ENCODE results near the gene UQCC3. TPM values are rescaled to one million over a fixed set of nuclear protein-coding genes. Genes with fewer than 3 reads are reported as not detected.
"Not testable (repeated sequence)": the region's sequence is repeated elsewhere in the genome, so short reads cannot be mapped to it uniquely, and the experiment has no call there.

Gene UQCC3
- total and polyA plus RNA-seq, 9 donors = 6.5 to 8.9 (median 8.0) TPM

- 2% methylated on average over 34 of the region's 36 CpGs for WGBS (ENCODE audit: insufficient coverage)
- Histone ChIP-seq H3K27ac (ENCODE audit: low read length) (peak overlapping the region; percentile 97), H3K4me1 (ENCODE audit: control insufficient read depth, insufficient read depth, low read length) (peaks cover 18% of the 10 kb centered on the region), H3K36me3 (ENCODE audit: control insufficient read depth, insufficient read depth, low read length) (peaks cover 28% of the 10 kb centered on the region), H3K27me3 (ENCODE audit: control insufficient read depth, insufficient read depth, low read length) (no peaks in the 10 kb centered on the region), H3K9me3 (replicated peaks; ENCODE audit: control insufficient read depth, low read depth, low read length) (no peaks in the 10 kb centered on the region), H3K4me3 (ENCODE audit: low read length) (peak overlapping the region; percentile 95)
- DNase-seq = no peak
Observed at GRCh38 chr11:62664405-62665074, 6.9 kb upstream of the UQCC3 start.

- H3K27me3 ChIP-seq (ENCODE audit: control insufficient read depth, insufficient read depth, low read length) = no peaks in the 10 kb centered on the region
- DNase-seq = peak; percentile 98
- H3K4me3 ChIP-seq (ENCODE audit: low read length) = peak within 1 kb of the TSS; percentile 95
- no peaks in the 10 kb centered on the region for H3K9me3 ChIP-seq (replicated peaks; ENCODE audit: control insufficient read depth, low read depth, low read length)
- H3K27ac ChIP-seq (ENCODE audit: low read length) = peak within 1 kb of the TSS; percentile 97
- H3K4me1 ChIP-seq (ENCODE audit: control insufficient read depth, insufficient read depth, low read length) = peaks cover 24% of the 10 kb centered on the region
- WGBS (ENCODE audit: insufficient coverage) = under 1% methylated on average over 43 of the region's 47 CpGs
- H3K36me3 ChIP-seq (ENCODE audit: control insufficient read depth, insufficient read depth, low read length) = peaks cover 28% of the 10 kb centered on the region
Observed at GRCh38 chr11:62665075-62665598, 6.3 kb upstream of the UQCC3 start, which contains the start of the genes C11orf98 and CSKMT. TSS of gene C11orf98 (minus strand) at chr11:62665210. CDS start at chr11:62665169, 41 bp downstream. TSS of gene CSKMT (plus strand) at chr11:62665312. CDS start at chr11:62665880, 568 bp downstream.

- Histone ChIP-seq H3K9me3 (replicated peaks; ENCODE audit: control insufficient read depth, low read depth, low read length) (no peaks in the 10 kb centered on the region), H3K4me1 (ENCODE audit: control insufficient read depth, insufficient read depth, low read length) (peaks cover 25% of the 10 kb centered on the region), H3K27me3 (ENCODE audit: control insufficient read depth, insufficient read depth, low read length) (no peaks in the 10 kb centered on the region), H3K4me3 (ENCODE audit: low read length) (peak overlapping the region; percentile 95), H3K27ac (ENCODE audit: low read length) (peak overlapping the region; percentile 97), H3K36me3 (ENCODE audit: control insufficient read depth, insufficient read depth, low read length) (peaks cover 28% of the 10 kb centered on the region)
- WGBS (ENCODE audit: insufficient coverage) = 2% methylated on average over 37 of the region's 39 CpGs
- no peak for DNase-seq
Observed at GRCh38 chr11:62665599-62666258, 5.7 kb upstream of the UQCC3 start.

- H3K36me3 ChIP-seq (ENCODE audit: control insufficient read depth, insufficient read depth, low read length) = peaks cover 28% of the 10 kb centered on the region
- H3K27ac ChIP-seq (ENCODE audit: low read length) = peak overlapping the region; percentile 97
- no peak for DNase-seq
- no peaks in the 10 kb centered on the region for H3K9me3 ChIP-seq (replicated peaks; ENCODE audit: control insufficient read depth, low read depth, low read length)
- H3K27me3 ChIP-seq (ENCODE audit: control insufficient read depth, insufficient read depth, low read length) = no peaks in the 10 kb centered on the region
- H3K4me3 ChIP-seq (ENCODE audit: low read length) = peak overlapping the region; percentile 95
- H3K4me1 ChIP-seq (ENCODE audit: control insufficient read depth, insufficient read depth, low read length) = peaks cover 28% of the 10 kb centered on the region
- 48% methylated on average over 8 of the region's 16 CpGs for WGBS (ENCODE audit: insufficient coverage)
Observed at GRCh38 chr11:62666259-62666926, 5.1 kb upstream of the UQCC3 start.

GRCh38 chr11:62667460-62667859 lies 4.0 kb upstream of the UQCC3 start:
- Histone ChIP-seq H3K27me3 (ENCODE audit: control insufficient read depth, insufficient read depth, low read length) (no peaks in the 10 kb centered on the region), H3K4me3 (ENCODE audit: low read length) (no peak overlapping the region), H3K9me3 (replicated peaks; ENCODE audit: control insufficient read depth, low read depth, low read length) (no peaks in the 10 kb centered on the region), H3K4me1 (ENCODE audit: control insufficient read depth, insufficient read depth, low read length) (peaks cover 32% of the 10 kb centered on the region), H3K27ac (ENCODE audit: low read length) (no peak overlapping the region), H3K36me3 (ENCODE audit: control insufficient read depth, insufficient read depth, low read length) (peaks cover 23% of the 10 kb centered on the region)
- WGBS (ENCODE audit: insufficient coverage) = no CpG with 5 or more reads among the region's 2 CpGs
- no peak for DNase-seq

- no peak overlapping the region for H3K27ac ChIP-seq (ENCODE audit: low read length)
- no peak for DNase-seq
- no peak overlapping the region for H3K4me3 ChIP-seq (ENCODE audit: low read length)
- H3K4me1 ChIP-seq (ENCODE audit: control insufficient read depth, insufficient read depth, low read length) = peaks cover 39% of the 10 kb centered on the region
- no peaks in the 10 kb centered on the region for H3K27me3 ChIP-seq (ENCODE audit: control insufficient read depth, insufficient read depth, low read length)
- no peaks in the 10 kb centered on the region for H3K9me3 ChIP-seq (replicated peaks; ENCODE audit: control insufficient read depth, low read depth, low read length)
- WGBS (ENCODE audit: insufficient coverage) = 78% methylated on average over 1 of the region's 4 CpGs
- H3K36me3 ChIP-seq (ENCODE audit: control insufficient read depth, insufficient read depth, low read length) = peaks cover 29% of the 10 kb centered on the region
Observed at GRCh38 chr11:62669420-62670161, 1.9 kb upstream of the UQCC3 start.

GRCh38 chr11:62671236-62671607 lies 251 bp upstream of the UQCC3 start:
- Histone ChIP-seq H3K4me3 (ENCODE audit: low read length) (peak overlapping the region; percentile 77), H3K27ac (ENCODE audit: low read length) (peak overlapping the region; percentile 96), H3K27me3 (ENCODE audit: control insufficient read depth, insufficient read depth, low read length) (no peaks in the 10 kb centered on the region), H3K9me3 (replicated peaks; ENCODE audit: control insufficient read depth, low read depth, low read length) (no peaks in the 10 kb centered on the region), H3K36me3 (ENCODE audit: control insufficient read depth, insufficient read depth, low read length) (peaks cover 30% of the 10 kb centered on the region), H3K4me1 (ENCODE audit: control insufficient read depth, insufficient read depth, low read length) (peaks cover 35% of the 10 kb centered on the region)
- no peak for DNase-seq
- 0% methylated on average over 8 of the region's 17 CpGs for WGBS (ENCODE audit: insufficient coverage)

GRCh38 chr11:62673196-62673525 lies 1.7 kb downstream of the UQCC3 start:
- WGBS (ENCODE audit: insufficient coverage) = no CpG with 5 or more reads among the region's 2 CpGs
- no peak overlapping the region for H3K27ac ChIP-seq (ENCODE audit: low read length)
- no peaks in the 10 kb centered on the region for H3K9me3 ChIP-seq (replicated peaks; ENCODE audit: control insufficient read depth, low read depth, low read length)
- peaks cover 32% of the 10 kb centered on the region for H3K36me3 ChIP-seq (ENCODE audit: control insufficient read depth, insufficient read depth, low read length)
- no peak overlapping the region for H3K4me3 ChIP-seq (ENCODE audit: low read length)
- H3K27me3 ChIP-seq (ENCODE audit: control insufficient read depth, insufficient read depth, low read length) = no peaks in the 10 kb centered on the region
- DNase-seq = no peak
- H3K4me1 ChIP-seq (ENCODE audit: control insufficient read depth, insufficient read depth, low read length) = peaks cover 30% of the 10 kb centered on the region

- Histone ChIP-seq H3K4me1 (ENCODE audit: control insufficient read depth, insufficient read depth, low read length) (peaks cover 27% of the 10 kb centered on the region), H3K36me3 (ENCODE audit: control insufficient read depth, insufficient read depth, low read length) (peaks cover 32% of the 10 kb centered on the region)
- not testable (repeated sequence) for H3K9me3 ChIP-seq (replicated peaks; ENCODE audit: control insufficient read depth, low read depth, low read length); H3K4me3 ChIP-seq (ENCODE audit: low read length); DNase-seq; H3K27me3 ChIP-seq (ENCODE audit: control insufficient read depth, insufficient read depth, low read length); H3K27ac ChIP-seq (ENCODE audit: low read length)
- WGBS (ENCODE audit: insufficient coverage) = 87% methylated on average over 3 of the region's 10 CpGs
Observed at GRCh38 chr11:62675415-62675814, 3.9 kb downstream of the UQCC3 start.
